Jurkat, Clone E6-1 (cell line): ENCODE data around the gene KRT7.
A peak's percentile ranks its signal among the peaks of the same experiment; 100 is the strongest.

Source experiments
- DNase-seq: peaks from one replicate; pipeline ENCODE4 v3.0.0-alpha.2; 2011; ENCODE audit warnings: low read depth, low spot score
- H3K4me3 ChIP-seq: 2 replicates; pipeline ENCODE4 v1.5.1; 2011; ENCODE audit warnings: mild to moderate bottlenecking, low read length, control low read depth, moderate library complexity

The KRT7 gene

GRCh38 chr12:52266514-52266913, 33.5 kb downstream of the KRT7 start:
- H3K4me3 ChIP-seq: no peak overlapping the region
- DNase-seq: no peak

- no peak overlapping the region for H3K4me3 ChIP-seq
- no peak for DNase-seq
Observed at GRCh38 chr12:52267266-52267665, 34.2 kb downstream of the KRT7 start.

- DNase-seq: no peak
- no peak overlapping the region for H3K4me3 ChIP-seq
Observed at GRCh38 chr12:52267699-52268098, 34.7 kb downstream of the KRT7 start.

GRCh38 chr12:52268212-52268611, 35.2 kb downstream of the KRT7 start:
- H3K4me3 ChIP-seq: no peak overlapping the region
- DNase-seq: no peak

- no peak overlapping the region for H3K4me3 ChIP-seq
- DNase-seq: no peak
Observed at GRCh38 chr12:52270541-52271070, 37.6 kb downstream of the KRT7 start.

GRCh38 chr12:52271158-52271557, 38.1 kb downstream of the KRT7 start:
- no peak overlapping the region for H3K4me3 ChIP-seq
- no peak for DNase-seq

GRCh38 chr12:52274521-52275120, 41.6 kb downstream of the KRT7 start, which contains the start of gene KRT86:
Gene KRT86, plus strand, starts transcription at chr12:52274645. Its CDS starts 27,272 bp downstream, at chr12:52301917.
- DNase-seq: no peak
- no peak within 1 kb of the TSS for H3K4me3 ChIP-seq

- no peak overlapping the region for H3K4me3 ChIP-seq
- DNase-seq: no peak
Observed at GRCh38 chr12:52275686-52276085, 42.6 kb downstream of the KRT7 start.

- H3K4me3 ChIP-seq: no peak overlapping the region
- no peak for DNase-seq
Observed at GRCh38 chr12:52277486-52278245, 44.6 kb downstream of the KRT7 start.

GRCh38 chr12:52278575-52279421, 45.8 kb downstream of the KRT7 start:
- no peak for DNase-seq
- peak overlapping the region; percentile 16; the same call in 1 of the 2 replicates for H3K4me3 ChIP-seq

- no peak for DNase-seq
- no peak overlapping the region for H3K4me3 ChIP-seq
Observed at GRCh38 chr12:52279422-52280318, 46.6 kb downstream of the KRT7 start.

- no peak overlapping the region for H3K4me3 ChIP-seq
- no peak for DNase-seq
Observed at GRCh38 chr12:52280319-52280795, 47.3 kb downstream of the KRT7 start.

- no peak overlapping the region for H3K4me3 ChIP-seq
- DNase-seq: no peak
Observed at GRCh38 chr12:52280796-52281560, 47.9 kb downstream of the KRT7 start.

GRCh38 chr12:52284562-52285171, 51.6 kb downstream of the KRT7 start:
- no peak for DNase-seq
- H3K4me3 ChIP-seq: no peak overlapping the region

GRCh38 chr12:52285172-52285745, 52.2 kb downstream of the KRT7 start:
- H3K4me3 ChIP-seq: no peak overlapping the region
- no peak for DNase-seq

GRCh38 chr12:52285851-52286530, 52.9 kb downstream of the KRT7 start:
- H3K4me3 ChIP-seq: no peak overlapping the region
- DNase-seq: no peak
